HEK293 (cell line): ENCODE measurements around the gene KRT73.

Source experiments
- CTCF ChIA-PET: fragments of 350-600 bp; formaldehyde crosslinking; extraction: SDS; loops from one replicate; lab custom pipeline; 2021; ENCODE audit warnings: antibody characterized with exemption; lab: Yijun Ruan, JAX
- POLR2A ChIA-PET: fragments of 300-600 bp; formaldehyde crosslinking; extraction: SDS; loops from one replicate; lab custom pipeline; 2020; ENCODE audit warnings: antibody characterized with exemption, inconsistent platforms; lab: Yijun Ruan, JAX
- H3K27ac ChIP-seq: fragments of 200-500 bp; sonication (Bioruptor generic); 2 replicates; pipeline ENCODE4 v1.5.1; 2014; ENCODE audit warnings: low read depth, low read length, control low read depth, inconsistent platforms; ENCODE audit errors: extremely low read depth
- H3K36me3 ChIP-seq, 2 experiments: fragments of 200-500 bp in 1 of 2; sonication (Bioruptor generic) in 1 of 2; 1 replicate in 1 of 2; 2 replicates in 1 of 2; pipeline ENCODE4 v1.5.1; 2014 to 2017; ENCODE audit warnings: inconsistent platforms in 2 of 2, low read length in 2 of 2; ENCODE audit not compliant: control insufficient read depth in 2 of 2, insufficient read depth in 1 of 2
- H3K4me1 ChIP-seq: fragments of 200-500 bp; sonication (Bioruptor generic); 2 replicates; pipeline ENCODE4 v1.5.1; 2014; ENCODE audit warnings: mild to moderate bottlenecking, low read length, inconsistent platforms; ENCODE audit not compliant: control insufficient read depth, insufficient read depth
- H3K4me3 ChIP-seq: 2 replicates; pipeline ENCODE4 v1.5.1; 2011; ENCODE audit warnings: low read depth, mild to moderate bottlenecking, control low read depth, low read length, moderate library complexity
- H3K9me3 ChIP-seq: fragments of 200-500 bp; sonication (Bioruptor generic); 2 replicates; pipeline ENCODE4 v1.5.1; 2014; ENCODE audit warnings: low read depth, low read length, inconsistent platforms; ENCODE audit not compliant: control insufficient read depth, insufficient read depth
- GLIS1 ChIP-seq: fragments of 450-650 bp; formaldehyde crosslinking; IDR thresholded peaks from 2 replicates; pipeline ENCODE4 v1.5.1; 2016; ENCODE audit warnings: missing biosample characterization, missing genetic modification characterization
- IKZF3 ChIP-seq: fragments of 450-650 bp; IDR thresholded peaks from 2 replicates; pipeline ENCODE4 v1.5.0; 2018; ENCODE audit warnings: missing biosample characterization, mild to moderate bottlenecking, missing genetic modification characterization, moderate library complexity
- RBAK ChIP-seq: fragments of 450-650 bp; formaldehyde crosslinking; IDR thresholded peaks from 2 replicates; pipeline ENCODE4 v1.5.1; 2016; ENCODE audit warnings: missing biosample characterization, missing genetic modification characterization
- SALL2 ChIP-seq: fragments of 450-650 bp; formaldehyde crosslinking; IDR thresholded peaks from 2 replicates; pipeline ENCODE4 v1.5.0; 2017; ENCODE audit warnings: missing biosample characterization, mild to moderate bottlenecking, missing genetic modification characterization, borderline replicate concordance
- SCRT1 ChIP-seq: fragments of 450-650 bp; formaldehyde crosslinking; IDR thresholded peaks from 2 replicates; pipeline ENCODE4 v1.5.1; 2016; ENCODE audit warnings: missing biosample characterization, missing genetic modification characterization, borderline replicate concordance
- TRIM28 ChIP-seq: IDR thresholded peaks from 2 replicates; pipeline ENCODE4 v1.6.1; 2011; ENCODE audit warnings: low read length, control low read depth, borderline replicate concordance
- ZBTB1 ChIP-seq: fragments of 450-650 bp; formaldehyde crosslinking; IDR thresholded peaks from 2 replicates; pipeline ENCODE4 v1.5.1; 2016; ENCODE audit warnings: missing biosample characterization, missing genetic modification characterization
- ZBTB20 ChIP-seq: fragments of 450-650 bp; formaldehyde crosslinking; IDR thresholded peaks from 2 replicates; pipeline ENCODE4 v1.5.1; 2016; ENCODE audit warnings: missing biosample characterization, missing genetic modification characterization
- ZBTB8A ChIP-seq: fragments of 450-650 bp; formaldehyde crosslinking; IDR thresholded peaks from 2 replicates; pipeline ENCODE4 v1.5.1; 2016; ENCODE audit warnings: missing biosample characterization, missing genetic modification characterization
- ZIC2 ChIP-seq: fragments of 450-650 bp; formaldehyde crosslinking; IDR thresholded peaks from 2 replicates; pipeline ENCODE4 v1.5.1; 2016; ENCODE audit warnings: missing biosample characterization, missing genetic modification characterization
- ZNF10 ChIP-seq: fragments of 450-650 bp; formaldehyde crosslinking; IDR thresholded peaks from 2 replicates; pipeline ENCODE4 v1.5.1; 2017; ENCODE audit warnings: missing biosample characterization, missing genetic modification characterization
- ZNF114 ChIP-seq: fragments of 450-650 bp; formaldehyde crosslinking; IDR thresholded peaks from 2 replicates; pipeline ENCODE4 v1.5.0; 2017; ENCODE audit warnings: missing biosample characterization, missing genetic modification characterization
- ZNF24 ChIP-seq: fragments of 450-650 bp; formaldehyde crosslinking; IDR thresholded peaks from 2 replicates; pipeline ENCODE4 v1.5.1; 2016; ENCODE audit warnings: missing biosample characterization, missing genetic modification characterization
- ZNF423 ChIP-seq: fragments of 450-650 bp; formaldehyde crosslinking; IDR thresholded peaks from 2 replicates; pipeline ENCODE4 v1.5.1; 2016; ENCODE audit warnings: missing biosample characterization, missing genetic modification characterization
- ZNF610 ChIP-seq: fragments of 450-650 bp; formaldehyde crosslinking; IDR thresholded peaks from 2 replicates; pipeline ENCODE4 v1.5.1; 2016; ENCODE audit warnings: missing biosample characterization, missing genetic modification characterization, borderline replicate concordance
- ZNF654 ChIP-seq: fragments of 450-650 bp; formaldehyde crosslinking; IDR thresholded peaks from 2 replicates; pipeline ENCODE4 v1.5.1; 2016; ENCODE audit warnings: low read depth, missing biosample characterization, missing genetic modification characterization
- ZNF776 ChIP-seq: fragments of 450-650 bp; formaldehyde crosslinking; IDR thresholded peaks from 2 replicates; pipeline ENCODE4 v1.5.0; 2017; ENCODE audit warnings: missing biosample characterization, missing genetic modification characterization, borderline replicate concordance
- ZNF792 ChIP-seq: fragments of 450-650 bp; formaldehyde crosslinking; IDR thresholded peaks from 2 replicates; pipeline ENCODE4 v1.5.1; 2016; ENCODE audit warnings: missing biosample characterization, missing genetic modification characterization
- ZSCAN30 ChIP-seq: fragments of 450-650 bp; IDR thresholded peaks from 2 replicates; pipeline ENCODE4 v1.5.1; 2018; ENCODE audit warnings: missing biosample characterization, mild to moderate bottlenecking, missing genetic modification characterization, moderate library complexity
- TF ChIP-seq, protein P1 (sequence below): fragments of 450-650 bp; formaldehyde crosslinking; IDR thresholded peaks from 2 replicates; pipeline ENCODE4 v1.5.1; 2016; ENCODE audit warnings: missing biosample characterization, missing genetic modification characterization
- TF ChIP-seq, protein P2 (sequence below): fragments of 450-650 bp; formaldehyde crosslinking; IDR thresholded peaks from 2 replicates; pipeline ENCODE4; 2016; ENCODE audit warnings: missing biosample characterization, missing genetic modification characterization

KRT73 gene

DNA sequence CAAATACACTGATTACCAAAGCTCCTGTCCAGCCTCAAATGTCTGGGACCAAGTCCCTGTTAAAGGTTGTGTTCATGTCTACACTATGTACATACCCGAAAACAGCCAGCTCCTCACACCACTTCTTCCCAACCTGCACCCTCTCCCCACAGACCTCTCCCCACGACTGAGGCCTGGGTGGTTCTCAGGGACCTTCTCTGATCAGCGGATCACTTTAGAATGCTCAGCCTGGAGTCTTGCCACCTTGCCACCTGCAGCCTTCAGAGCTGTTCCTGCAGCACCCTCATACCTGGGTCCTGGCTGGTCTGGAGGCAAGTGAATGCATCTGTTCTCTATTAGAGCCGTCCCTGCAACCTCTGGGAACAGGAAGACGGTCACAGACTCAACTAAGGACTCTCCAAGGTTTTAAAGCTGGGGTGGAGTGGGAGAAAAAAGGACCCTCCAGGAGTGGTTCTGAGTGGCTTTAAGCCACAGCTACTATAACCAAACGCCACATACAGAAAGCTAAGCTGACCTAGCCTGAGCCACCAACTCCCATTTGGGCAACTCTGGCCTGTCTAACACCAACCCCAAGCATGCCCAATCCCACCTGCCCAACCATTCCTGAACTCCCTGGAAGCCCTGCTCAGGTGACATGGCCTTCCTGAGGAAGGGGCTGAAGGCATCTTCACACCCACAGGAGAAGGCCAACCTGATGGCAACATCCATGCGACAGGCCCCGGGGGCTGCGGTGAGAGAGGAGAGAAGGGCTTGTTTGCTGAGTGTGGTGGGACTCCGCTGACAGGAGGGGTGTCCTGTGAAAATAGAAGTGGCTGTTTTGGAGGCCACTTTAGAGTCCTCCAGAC is 25.1 kb upstream of the KRT73 start:
- ChIA-PET POLR2A (no interaction called here), CTCF (interaction anchor here (0.6 to 0.8 kb wide), 2 partner anchors 48 to 429 kb away, joined by 3 read pairs; no protein-coding TSS in a partner anchor)
- no peak for TF ChIP-seq SALL2 (tag by site-specific recombination)
- TF ChIP-seq IKZF3 (tag by site-specific recombination): no peak
- TF ChIP-seq ZBTB20 (tag by site-specific recombination): no peak
- no peak for TF ChIP-seq ZNF654 (tag by site-specific recombination)
- Histone ChIP-seq H3K9me3 (no peaks in the 10 kb centered on the region), H3K27ac (no peak overlapping the region), H3K4me1 (no peaks in the 10 kb centered on the region), H3K36me3 (no peaks in the 10 kb centered on the region), H3K4me3 (no peak overlapping the region)

DNA sequence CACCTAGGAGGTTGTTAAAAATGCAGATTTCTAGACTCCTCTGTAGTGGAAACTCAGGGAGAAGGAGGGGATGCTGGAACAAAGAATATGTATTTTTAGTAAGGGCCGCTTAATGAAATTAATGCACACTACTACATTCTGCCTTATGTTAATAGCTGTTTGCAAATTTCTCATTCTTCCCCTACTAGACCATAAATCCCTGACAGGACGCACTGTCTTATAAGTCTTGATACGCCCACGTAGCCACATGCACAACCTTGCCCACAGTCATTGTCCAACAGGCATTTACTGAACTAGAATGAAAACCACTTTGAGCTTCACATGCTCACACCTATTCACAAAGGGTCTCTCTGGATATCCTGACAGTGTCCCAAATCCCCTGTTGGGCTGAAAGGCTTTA is 23.1 kb upstream of the KRT73 start:
- H3K4me3 ChIP-seq: no peak overlapping the region
- H3K9me3 ChIP-seq: no peaks in the 10 kb centered on the region
- TF ChIP-seq, protein P1, sequence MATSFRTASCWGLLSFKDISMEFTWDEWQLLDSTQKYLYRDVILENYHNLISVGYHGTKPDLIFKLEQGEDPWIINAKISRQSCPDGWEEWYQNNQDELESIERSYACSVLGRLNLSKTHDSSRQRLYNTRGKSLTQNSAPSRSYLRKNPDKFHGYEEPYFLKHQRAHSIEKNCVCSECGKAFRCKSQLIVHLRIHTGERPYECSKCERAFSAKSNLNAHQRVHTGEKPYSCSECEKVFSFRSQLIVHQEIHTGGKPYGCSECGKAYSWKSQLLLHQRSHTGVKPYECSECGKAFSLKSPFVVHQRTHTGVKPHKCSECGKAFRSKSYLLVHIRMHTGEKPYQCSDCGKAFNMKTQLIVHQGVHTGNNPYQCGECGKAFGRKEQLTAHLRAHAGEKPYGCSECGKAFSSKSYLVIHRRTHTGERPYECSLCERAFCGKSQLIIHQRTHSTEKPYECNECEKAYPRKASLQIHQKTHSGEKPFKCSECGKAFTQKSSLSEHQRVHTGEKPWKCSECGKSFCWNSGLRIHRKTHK: no peak
- no peak for TF ChIP-seq ZBTB8A (tag by site-specific recombination)
- TF ChIP-seq GLIS1 (tag by site-specific recombination): no peak
- TF ChIP-seq ZNF776 (tag by site-specific recombination): no peak
- no peak for TF ChIP-seq RBAK (tag by site-specific recombination)
- TF ChIP-seq ZSCAN30 (tag by site-specific recombination): no peak
- no peak for TF ChIP-seq ZBTB1
- no peak for TF ChIP-seq SCRT1 (tag by site-specific recombination)
- TF ChIP-seq, protein P2, sequence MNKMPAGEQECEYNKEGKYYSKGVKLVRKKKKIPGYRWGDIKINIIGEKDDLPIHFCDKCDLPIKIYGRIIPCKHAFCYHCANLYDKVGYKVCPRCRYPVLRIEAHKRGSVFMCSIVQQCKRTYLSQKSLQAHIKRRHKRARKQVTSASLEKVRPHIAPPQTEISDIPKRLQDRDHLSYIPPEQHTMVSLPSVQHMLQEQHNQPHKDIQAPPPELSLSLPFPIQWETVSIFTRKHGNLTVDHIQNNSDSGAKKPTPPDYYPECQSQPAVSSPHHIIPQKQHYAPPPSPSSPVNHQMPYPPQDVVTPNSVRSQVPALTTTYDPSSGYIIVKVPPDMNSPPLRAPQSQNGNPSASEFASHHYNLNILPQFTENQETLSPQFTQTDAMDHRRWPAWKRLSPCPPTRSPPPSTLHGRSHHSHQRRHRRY (tag by site-specific recombination): no peak
- no peak for TF ChIP-seq ZNF792 (tag by site-specific recombination)
- TF ChIP-seq ZIC2 (tag by site-specific recombination): no peak
- no peak for TF ChIP-seq ZNF423
- H3K27ac ChIP-seq: no peak overlapping the region
- CTCF ChIA-PET: interaction anchor here (0.6 to 0.8 kb wide), 2 partner anchors 229 to 572 kb away, joined by 3 read pairs; no protein-coding TSS in a partner anchor
- no peaks in the 10 kb centered on the region for H3K36me3 ChIP-seq
- POLR2A ChIA-PET: no interaction called here
- no peaks in the 10 kb centered on the region for H3K4me1 ChIP-seq

DNA sequence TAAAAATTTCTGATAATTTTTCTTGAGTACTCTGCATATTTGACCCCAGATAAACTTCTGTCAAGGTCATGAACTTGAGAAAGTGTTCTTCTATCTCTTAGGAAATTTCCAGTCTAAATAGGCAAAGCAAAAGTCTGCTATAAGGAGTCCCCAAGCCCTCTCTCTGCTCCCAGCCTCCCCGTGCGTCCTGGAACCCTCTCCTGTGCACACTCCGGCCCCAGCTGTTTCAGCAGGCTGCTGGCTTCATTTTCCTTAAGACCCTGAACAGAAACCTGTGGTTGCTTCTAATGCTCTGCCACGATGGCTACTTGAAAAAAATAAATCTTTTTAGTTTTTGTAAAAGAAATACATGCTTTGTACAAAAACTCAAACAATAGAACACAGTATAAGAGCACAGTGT is 18.9 kb upstream of the KRT73 start:
- ChIA-PET POLR2A (no interaction called here), CTCF (interaction anchor here (0.6 kb wide), 1 partner anchor 222 kb away, joined by 3 read pairs; no protein-coding TSS in a partner anchor)
- Histone ChIP-seq H3K4me3 (no peak overlapping the region), H3K27ac (no peak overlapping the region), H3K36me3 (no peaks in the 10 kb centered on the region), H3K4me1 (no peaks in the 10 kb centered on the region; the same call in 1 of the 2 replicates), H3K9me3 (no peaks in the 10 kb centered on the region)
- TF ChIP-seq ZNF24 (tag by site-specific recombination) (no peak), ZNF610 (tag by site-specific recombination) (no peak), TRIM28 (no peak), ZIC2 (tag by site-specific recombination) (no peak), ZBTB1 (no peak), ZNF114 (tag by site-specific recombination) (no peak), ZNF10 (no peak)
- TF ChIP-seq, all 188 proteins: peak for 0
